GM12872 (cell line): ENCODE measurements around the gene DKK3.

Source experiments
- CTCF ChIP-seq: IDR thresholded peaks from 3 replicates; pipeline ENCODE4 v1.5.1; 2011; ENCODE audit warnings: low read depth, mild to moderate bottlenecking, low read length, moderate library complexity; ENCODE audit not compliant: insufficient read depth

Gene DKK3

DNA sequence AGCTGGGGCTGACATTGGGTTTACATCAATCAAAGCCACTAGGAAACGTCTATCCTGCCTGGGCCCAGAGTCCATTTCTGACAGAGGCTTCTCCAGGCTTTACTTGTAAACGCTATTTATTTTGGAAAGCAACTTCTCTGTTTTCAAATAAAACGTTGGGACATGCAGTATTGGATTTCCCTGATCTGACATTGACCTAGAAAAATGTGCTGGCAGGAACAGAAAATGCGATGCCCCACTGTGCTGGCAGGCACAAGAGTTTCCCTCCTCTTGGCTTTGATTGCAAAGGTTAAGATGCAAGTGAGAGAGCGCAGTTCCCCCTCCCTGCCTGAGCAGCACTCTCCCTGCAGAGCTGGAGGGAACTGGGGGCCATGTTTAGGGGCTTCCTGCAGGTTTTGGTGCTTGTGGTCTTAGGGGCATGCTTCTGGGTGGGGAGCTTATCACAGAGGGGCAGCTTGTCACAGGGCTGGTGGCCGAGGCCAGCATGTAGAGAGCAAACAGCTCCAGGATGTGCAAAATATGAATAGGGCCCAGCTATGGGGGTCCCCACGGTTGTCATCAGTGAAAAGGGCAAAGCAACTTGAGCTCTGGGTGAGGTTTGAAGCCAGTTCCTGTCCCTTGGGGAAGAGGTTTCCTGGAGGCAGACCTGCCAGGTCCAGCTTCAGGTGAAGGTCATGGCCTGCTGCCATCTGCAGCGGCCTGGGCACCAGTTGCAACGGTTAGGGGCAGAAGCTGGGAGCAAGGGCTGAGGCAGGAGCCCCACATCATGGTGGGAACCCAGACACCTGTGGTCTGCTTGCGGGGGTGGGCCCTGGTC is 42.3 kb upstream of the DKK3 start:
- no peak for TF ChIP-seq CTCF

- TF ChIP-seq CTCF: no peak
Observed at GRCh38 chr11:12048936-12049790, 40.7 kb upstream of the DKK3 start.

- TF ChIP-seq CTCF: no peak
Observed at GRCh38 chr11:12046636-12047236, 38.3 kb upstream of the DKK3 start.

DNA sequence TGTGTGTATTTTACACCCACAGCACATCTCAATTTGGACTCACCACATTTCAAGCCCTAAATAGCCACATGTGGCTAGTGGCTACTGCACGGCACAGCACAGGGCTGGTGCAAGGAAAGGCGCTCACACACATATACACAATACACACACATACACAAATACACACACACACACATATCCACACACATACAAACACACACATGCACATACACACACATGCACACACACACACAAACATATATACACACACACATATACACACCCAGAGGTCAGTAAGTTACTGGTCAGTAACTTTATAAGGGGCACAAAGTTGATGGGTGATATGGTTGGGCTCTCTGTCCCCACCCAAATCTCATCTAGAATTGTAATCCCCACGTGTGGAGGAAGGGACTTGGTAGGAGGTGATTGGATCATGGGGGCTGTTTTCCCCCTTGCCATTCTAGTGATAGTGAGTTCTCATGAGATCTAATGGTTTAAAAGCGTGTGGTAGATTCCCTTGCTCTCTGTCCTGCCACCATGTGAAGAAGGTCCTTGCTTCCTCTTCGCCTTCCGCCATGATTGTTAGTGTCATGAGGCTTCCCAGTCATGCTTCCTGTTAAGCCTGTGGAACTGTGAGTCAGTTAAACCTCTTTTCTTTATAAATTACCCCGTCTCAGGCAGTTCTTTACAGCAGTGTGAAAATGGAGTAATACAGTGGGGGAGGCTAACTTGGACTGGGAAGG is 37.6 kb upstream of the DKK3 start:
- TF ChIP-seq CTCF: no peak

- TF ChIP-seq CTCF: no peak
Observed at GRCh38 chr11:12044799-12045198, 36.4 kb upstream of the DKK3 start.

- peak; percentile 89 for TF ChIP-seq CTCF
Observed at GRCh38 chr11:12043959-12044791, 35.7 kb upstream of the DKK3 start.
